ENCODE results near the gene MLLT1. TPM values are rescaled to one million over a fixed set of nuclear protein-coding genes. Genes with fewer than 3 reads are reported as not detected.

MLLT1 gene
- total RNA-seq, 1 donor from 2014 or later, result 7.5 TPM

DNA sequence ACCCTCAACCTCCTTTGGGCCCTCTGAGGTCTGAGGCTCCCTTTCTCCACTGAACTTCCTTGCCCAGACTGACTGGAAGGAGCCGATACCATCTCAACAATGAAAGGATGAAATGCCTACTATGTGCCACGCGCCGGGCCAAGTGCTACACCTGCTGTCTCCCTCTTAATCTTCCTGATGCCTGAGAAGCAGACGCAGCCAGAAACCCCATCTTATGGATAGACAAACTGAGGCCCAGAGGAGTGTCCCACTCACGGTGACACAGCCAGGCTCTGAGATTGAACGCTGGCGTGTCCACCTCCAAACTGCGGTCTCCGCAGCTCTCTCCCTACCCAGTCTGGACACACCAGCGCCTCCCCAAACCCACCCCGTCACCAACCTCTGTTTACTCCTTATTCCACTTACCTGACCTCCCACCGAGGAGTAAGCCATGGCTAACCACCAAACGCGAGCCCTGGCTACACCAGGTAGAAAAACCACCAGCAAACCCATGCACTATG is 20.9 kb downstream of the MLLT1 start:
- DNase-seq, result no peak

DNA sequence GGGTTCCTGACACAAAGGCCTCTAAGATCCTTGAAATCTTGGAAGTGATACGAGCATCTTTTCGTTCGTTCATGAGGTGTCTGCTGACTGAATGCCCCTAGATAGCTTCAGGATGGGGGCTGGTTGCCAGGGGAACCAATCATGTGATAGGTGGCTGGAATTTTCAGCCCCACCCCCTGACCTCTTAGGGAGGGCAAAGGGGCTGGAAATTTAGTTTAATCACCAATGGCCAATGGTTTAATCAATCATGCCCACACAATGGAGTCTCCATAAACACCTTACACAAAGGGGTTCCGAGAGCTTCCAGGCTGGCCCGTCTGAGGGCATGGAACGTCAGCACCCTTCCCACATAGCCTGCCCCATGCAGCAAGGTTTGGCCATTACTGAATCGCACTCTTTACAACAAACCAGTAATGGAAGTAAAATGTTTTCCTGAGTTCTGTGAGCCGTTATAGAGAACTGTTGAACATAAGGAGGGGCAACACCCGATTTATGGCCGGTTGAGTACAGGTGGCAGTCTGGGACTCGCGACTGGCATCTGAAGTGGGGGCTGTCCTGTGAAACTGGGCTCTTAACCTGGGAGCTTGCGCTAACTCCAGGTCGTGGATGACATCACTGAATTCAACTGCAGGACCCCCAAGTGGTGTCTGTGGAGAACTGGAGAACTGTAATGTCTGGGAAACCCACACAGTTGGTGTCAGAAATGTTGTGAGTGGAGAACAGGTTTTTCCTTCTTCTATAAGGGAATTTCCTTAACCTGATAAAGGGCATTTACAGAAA is 25.6 kb downstream of the MLLT1 start:
- no peak for DNase-seq

DNA sequence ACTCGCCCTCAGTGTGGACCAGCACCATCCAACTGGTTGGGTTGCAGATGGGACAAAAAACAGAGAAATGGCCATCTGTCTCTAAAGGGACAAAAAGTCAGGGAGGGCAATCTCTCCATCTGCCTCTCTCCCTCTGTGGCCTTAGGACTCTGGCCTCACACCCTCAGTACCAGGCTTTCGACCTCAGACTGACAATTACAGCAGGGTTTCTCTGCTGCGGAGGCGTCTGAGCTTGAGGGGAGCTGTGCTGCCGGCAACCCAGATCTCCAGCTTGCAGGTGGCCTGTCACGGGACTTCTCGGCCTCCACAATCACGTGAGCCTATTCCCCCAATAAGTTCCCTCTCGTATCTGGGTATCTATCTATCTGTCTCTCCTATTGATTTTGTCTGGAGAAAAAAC is 27.7 kb downstream of the MLLT1 start:
- no peak for DNase-seq

DNA sequence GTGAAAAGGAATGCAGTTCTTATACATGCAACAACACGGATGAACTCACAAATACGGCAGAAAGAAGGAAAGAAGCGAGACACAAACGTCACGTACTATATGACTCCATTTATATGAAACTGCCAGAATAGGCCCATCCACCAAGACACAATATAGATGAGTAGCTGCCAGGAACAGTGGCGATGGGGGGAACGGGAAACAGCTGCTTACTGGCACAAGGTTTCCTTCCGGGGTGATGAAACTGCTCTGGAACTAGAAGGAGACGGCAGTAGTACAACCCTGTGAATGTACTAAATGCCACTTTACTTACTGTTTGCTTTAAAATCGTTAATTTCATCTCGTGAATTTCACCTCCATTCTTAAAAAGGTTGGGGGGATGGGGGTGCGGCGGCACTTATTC is 28.9 kb downstream of the MLLT1 start:
- no peak for DNase-seq

DNA sequence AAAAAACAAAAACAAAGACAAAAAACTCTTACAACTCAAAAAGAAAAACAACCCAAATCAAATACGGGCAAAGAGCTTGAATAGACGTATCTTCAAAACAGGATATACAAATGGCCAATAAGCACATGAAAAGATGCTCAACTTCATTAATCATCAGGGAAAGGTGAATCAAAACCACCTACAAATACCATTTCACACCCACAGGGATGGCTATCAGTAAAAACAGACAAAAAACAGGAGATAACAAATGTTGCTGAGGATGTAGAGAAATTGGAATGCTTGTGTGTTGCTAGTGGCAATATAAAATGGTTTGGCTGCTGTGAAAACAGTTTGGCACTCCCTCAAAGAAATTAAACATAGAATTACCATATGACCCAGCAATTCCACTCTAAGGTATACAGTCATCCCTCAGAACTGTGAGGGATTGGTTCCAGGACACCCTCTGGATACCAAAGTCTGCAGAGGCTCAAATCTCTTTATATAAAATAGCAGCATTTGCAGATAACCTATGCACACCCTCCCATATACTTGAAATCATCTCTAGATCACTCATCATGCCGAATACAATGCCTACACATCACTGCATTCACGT is 29.7 kb downstream of the MLLT1 start:
- DNase-seq, result no peak

DNA sequence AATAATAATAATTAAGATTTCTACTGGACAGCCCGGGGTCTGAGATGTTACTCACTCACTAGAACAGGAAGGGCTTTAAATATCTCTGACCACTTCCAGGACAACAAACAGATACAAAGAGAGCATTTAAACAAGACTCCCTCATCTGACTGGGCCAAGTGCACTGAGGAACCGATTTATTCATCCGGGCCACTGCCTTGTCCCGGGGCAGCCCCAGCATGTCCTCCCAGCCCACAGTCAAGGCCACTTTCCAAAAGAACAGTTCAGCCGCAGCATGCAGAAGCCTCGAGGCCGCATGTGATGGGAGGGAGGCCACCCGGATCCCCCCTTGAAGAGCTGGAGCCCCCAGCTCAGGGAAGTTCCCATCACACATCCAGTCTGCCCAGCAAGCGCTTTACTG is 30.5 kb downstream of the MLLT1 start:
- DNase-seq, result no peak

DNA sequence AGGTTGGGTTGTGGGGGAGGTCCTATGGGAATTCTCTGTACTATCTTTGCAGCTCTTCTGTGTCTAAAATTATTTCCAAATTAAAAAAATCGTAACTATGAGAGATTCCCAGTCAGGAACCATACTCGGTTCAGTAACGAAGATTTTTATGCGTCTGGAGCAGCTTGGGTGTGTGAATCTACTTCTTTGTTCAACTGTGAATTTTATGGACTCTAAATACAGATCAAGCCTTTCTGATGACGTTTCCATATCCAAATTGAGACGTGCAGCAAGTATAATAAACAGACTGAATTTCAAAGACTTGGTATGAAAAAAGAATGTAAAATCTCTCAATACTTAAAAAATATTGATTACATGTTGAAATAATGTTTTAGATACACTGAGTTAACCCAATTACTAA is 30.9 kb downstream of the MLLT1 start:
- no peak for DNase-seq

DNA sequence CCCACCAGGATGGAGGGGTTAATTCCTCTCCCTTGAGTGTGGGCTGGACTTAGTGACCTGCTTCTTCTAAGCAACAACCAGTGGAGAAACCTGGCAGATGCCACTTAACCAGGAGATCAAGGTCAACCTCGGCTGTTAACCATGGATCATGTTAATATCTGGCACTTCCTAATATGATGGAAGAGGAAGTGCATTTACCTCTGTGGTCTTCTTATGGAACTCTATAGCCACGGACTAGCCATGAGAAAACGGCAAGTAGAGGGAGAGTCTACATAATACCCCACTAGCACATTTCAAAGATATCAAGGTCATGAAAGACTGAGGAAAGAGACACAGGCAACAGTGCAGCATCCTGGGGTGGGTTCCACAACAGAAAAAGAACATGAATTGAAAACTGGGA is 31.4 kb downstream of the MLLT1 start:
- DNase-seq, result no peak

DNA sequence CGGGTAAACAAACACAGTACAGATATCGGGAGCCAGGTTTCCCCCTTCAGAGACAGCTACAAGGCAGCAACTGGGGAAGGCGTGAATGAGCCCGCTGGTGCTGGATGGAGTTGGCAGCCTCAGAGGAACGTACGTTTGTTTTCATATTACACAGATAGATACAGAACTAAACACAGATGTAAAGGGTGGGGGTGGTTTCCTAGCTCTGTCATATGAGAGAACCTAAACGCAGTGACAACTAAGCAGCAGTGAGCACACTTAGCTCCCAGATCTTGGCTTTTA is 32.8 kb downstream of the MLLT1 start:
- no peak for DNase-seq

DNA sequence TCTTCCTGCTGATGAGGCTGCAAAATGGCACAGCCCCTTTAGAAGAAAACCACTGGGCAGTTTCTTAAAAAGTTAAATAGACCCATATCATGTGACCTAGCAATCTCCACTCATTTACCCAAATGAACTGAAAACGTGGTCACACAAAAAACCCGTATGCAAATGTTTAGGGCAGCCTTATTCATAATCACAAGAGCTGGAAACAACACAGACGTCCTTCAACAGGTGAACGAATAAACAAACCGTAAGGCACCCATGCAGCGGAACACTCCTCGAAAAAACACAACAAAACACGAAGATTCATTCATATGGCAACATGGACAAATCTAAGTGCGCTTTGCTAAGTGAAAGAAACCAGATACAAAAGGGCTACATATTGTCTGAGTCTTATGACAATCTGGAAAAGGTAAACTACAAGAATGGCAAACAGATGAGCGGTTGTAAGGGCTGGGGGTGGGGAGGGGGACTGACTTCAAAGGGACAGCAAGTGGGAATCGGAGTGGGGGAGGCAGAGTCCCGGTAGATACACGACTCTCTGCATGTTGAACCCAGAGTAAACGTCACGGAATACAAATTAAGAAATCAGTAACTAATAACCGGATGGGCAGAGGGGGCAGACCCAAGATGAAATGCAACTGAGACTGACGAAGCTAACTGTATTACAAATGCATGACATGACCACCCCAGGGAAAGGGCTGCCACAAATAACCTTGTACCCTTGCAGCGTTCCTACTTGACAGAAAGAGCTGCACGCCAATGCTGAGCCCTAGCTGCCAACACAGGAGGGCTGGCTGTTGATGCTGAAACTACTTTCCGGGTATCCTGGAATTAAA is 33.4 kb downstream of the MLLT1 start:
- no peak for DNase-seq

DNA sequence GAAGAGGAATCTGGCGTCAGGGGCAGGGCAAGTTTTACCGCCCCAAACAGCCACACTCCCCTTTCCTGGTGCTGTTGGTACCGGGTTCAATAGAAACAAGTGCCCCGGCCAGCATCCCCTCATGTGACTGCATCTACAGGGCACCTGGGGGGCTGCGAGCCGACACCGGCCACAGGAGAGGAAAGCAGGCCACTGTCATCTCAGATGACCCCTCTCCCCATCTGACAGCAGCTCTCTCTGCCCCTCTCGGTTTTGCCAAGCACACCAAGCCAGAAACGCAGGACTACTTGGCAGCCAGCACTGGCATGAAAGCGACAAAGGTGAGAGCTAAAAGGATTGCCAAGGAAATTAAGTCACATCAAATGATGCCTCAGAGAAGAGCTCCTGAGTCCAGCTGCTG is 37.1 kb downstream of the MLLT1 start:
- DNase-seq, result no peak

DNA sequence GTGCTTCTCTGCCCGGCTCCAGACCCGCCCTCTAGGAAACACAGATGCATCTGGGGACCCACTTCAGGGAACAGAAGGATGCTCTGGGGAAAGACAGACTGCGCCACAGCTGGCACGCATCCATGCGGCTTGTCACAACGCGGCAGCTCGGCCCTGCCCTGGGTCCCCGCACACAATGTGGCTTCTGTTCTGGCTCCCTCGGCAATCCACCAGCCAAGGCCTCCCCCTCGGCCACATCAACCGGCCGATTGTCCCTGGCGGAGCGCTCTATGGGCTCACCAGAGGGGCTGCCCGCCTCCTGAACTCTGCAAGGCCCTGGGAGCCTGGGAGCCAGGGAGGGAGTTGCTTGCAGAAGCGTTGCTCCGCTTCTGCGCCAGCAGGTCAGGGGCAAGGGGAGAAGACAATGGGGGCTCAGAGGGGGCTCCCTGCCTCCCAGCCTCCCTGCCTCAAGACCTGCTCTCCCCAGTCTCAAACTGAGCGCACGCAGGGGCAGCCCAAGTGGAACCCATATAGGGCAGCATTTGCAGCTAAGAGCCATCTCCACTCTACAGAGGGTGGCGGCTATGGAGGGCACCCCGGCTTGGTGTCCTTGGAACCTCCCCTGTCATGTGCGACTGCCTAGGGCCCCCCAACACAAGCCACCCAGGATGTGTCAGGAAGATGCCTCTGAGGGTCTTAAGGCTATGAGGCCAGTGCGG is 37.9 kb downstream of the MLLT1 start:
- peak; percentile 67 for DNase-seq

DNA sequence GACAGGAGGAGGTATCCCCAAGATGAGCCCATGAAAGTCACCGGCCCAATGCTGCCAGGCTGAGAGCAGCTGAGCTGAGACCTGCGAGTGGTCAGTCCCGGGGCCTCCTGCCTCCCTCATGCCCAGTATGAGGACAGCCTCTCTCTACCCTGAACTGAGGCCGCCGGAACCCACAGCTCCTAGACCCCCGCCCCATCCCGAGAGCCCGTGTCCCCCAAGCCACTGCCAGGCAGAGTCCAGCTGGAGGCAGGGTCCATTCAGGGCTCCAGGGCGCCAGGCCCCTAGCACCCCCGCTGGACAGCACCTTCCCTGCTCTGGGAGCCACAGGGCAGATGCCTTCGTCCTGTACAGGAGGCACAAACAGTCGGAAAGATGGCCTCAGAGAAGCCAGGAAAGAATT is 38.7 kb downstream of the MLLT1 start:
- no peak for DNase-seq

DNA sequence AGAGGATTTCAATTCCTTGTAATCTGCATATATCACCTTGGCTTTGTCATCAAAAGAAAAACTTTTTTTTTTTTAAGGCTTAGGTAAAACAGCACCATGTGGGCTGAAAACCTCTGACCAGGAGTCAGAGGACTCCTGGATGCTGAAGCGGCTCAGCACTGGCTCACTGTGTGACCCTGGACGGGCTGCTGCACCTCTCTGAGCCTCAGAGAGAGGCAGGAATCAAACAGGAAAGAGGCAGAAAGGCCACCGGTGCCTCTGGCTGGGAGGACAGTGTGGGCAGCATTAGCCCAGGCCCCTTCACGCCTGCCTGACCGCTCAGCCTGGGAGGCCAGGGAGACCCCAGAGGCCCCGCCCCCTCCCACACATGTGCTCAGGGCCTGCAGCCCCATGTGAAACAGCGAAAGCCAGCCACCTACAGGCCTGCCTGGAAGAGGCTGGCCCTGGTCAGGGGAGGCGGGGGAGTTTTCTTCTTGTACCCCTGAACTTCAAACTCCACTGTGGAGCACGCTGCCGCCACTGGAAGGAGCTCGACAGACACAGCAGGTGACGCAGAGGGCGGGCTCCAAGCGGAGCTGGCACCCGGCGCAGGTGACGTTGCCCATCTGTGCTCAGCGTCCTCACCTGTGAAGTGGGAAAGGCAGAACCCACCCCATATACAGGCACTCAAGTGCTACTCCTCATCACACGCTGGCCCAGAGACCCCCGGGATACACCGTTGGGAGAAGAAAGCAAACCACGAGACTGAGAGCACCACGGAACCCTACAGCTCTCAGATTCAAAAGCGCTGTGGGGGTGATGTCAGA is 39.7 kb downstream of the MLLT1 start:
- DNase-seq, result no peak

DNA sequence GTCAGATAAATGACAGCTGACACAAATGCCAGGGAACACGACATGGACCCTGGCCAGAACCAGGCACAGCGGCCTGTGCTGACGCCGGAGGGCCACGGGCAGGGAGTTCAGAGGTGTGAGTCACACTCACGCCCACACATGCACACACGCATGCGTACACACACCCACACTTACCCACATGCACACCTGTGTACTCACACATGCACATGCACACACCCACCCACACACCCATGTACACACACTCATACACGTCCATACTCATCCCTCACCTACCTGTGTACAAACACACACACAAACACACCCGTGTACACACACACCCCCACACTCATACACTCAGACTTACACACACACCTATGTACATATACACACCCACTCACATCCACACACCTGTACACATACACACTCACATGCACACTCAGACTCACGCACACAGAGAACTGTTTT is 40.4 kb downstream of the MLLT1 start:
- DNase-seq, result no peak

DNA sequence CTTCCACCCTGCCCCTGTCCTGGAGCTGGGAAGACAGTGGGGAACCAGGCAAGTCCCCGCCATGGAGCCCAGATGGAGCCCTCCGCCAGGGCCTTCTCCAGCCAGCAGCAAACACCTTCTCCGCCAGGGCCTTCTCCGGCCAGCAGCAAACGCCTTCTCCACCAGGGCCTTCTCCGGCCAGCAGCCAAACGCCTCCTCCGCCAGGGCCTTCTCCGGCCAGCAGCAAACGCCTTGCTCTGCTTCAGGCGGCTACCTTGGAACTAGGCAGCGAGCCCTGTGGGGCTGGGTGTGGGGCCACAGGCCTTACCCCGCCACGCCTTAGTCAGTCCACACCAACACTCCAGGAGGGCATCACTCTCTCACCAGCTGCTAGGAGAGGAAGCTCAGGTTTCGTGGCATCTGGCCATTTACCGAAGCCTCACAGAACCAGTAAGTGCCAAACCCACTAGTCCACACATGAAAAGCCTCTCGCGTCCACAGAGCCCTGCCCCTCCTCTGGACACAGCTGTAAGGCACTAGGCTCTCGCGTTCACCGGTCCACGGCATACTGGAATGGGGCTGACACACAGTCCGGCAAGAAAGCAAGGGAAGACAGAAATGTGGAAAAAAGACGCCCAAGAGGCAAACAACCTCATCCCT is 41.0 kb downstream of the MLLT1 start:
- DNase-seq, result no peak

DNA sequence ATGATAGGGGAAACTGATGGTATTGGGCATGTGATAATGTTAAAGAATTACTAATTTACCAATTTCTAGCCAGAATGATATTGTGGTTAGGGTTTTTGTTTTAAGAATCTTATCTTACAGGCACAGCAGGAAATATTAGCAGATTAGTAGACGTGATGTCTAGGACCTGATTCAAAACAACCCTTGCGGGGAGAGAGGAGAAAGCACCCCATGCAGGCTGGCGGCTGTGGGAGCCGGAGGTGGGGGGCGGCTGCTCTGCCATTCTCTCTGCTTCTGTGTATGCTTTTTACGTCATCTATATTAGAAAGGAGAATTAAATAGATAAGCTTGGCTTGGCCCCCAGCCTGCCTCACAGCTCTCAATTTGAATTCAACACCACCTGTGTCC is 41.5 kb downstream of the MLLT1 start:
- no peak for DNase-seq

DNA sequence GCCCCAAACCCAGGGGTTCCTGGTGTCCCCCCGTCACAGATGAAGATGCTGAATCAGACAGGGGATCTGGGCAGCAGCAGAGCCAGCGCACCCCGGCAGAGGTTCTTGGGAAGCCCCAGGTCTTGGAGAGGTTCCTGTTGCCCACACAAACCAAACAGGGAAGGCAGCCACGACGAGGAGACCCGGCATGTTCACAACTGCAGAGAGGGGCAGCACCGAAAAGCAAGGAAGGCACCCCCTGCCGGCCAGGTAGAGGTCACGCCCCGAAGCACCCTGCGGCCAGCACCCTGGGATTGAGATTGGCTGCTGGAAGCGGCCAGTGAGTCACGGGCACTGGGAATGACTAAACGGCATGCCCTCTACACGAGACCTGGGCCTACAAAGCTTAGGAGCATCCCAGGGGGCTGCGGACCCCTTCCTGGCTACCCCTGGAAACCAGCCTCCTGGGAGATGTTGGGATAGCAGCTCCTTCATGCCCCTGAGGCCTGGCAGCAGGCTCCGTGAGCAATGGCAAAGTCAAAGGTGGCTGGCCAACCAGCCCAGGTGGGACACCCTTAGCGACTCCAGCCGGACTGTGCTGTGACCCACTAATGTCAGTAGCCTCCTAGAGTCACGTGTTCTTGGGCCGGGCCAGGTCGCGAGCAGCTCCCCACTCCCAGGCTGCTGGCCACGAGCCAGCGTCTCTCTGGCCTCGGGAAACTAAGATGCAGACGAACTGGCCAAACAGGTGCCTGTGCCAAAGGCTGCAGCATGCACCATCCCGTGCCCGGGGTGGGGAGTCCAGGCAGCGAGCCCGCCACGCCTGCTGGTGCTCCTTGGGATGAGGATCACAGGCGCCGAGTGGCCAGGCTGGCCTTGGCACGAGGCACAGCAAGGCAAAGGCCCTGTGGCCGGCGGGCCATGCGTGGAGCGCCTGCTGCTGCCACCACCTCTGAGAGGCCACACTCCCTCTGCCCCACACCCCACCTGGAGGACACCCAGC is 43.2 kb downstream of the MLLT1 start:
- no peak for DNase-seq

DNA sequence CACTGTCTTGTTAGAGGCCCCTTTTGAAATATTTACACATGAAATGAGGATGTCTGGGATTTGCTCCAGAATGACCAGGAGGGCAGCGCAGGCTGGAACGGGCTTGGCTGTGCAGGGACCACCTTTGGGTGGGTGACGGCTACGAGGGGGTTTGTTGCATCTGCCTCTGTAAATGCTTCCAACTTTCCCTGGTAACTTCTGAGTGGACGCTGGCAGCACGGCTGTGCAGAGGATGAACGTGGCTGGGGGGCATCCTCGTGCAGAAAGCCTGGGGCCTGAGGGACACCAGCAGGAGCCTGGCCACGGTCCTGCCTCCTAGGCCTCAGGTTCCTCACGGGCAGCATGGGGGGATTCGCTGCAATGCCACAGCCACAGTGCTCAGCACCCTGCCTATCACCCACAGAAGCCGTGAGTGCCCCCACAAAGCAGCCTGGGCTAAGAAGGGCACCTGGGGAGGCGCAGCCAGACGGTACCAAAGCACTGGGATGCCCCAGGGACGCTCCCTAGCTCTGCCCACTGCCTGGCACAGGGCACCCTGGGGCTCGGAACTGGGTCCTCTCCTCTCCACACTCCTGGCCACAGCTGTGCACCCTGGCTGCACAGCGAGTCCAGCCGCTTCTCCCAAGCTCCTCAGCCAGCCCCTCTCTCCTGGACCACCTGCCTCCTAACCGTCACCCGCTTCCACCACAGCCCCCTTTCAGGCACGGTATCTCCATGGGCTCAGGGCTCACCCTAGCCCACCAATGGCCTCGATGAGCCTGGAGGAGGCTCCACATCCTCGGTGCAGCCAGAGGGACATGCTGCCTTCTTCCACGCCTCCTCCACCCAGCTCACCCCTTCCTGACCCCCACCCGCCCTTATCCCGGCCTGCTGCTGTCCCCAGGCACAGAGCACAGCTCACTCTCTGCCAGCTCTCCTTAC is 44.5 kb downstream of the MLLT1 start:
- DNase-seq, result no peak

Data from tongue (tissue), 2 donors.